COLO668 (cell line): ENCODE measurements around the gene SLC25A5.
"Not testable (repeated sequence)": the region's sequence is repeated elsewhere in the genome, so short reads cannot be mapped to it uniquely, and the experiment has no call there.

ENCODE experiments used
- DNase-seq: peaks from one replicate; lab custom pipeline; 2025; ENCODE audit not compliant: unreplicated experiment; lab: John Stamatoyannopoulos, UW

Gene SLC25A5

DNA sequence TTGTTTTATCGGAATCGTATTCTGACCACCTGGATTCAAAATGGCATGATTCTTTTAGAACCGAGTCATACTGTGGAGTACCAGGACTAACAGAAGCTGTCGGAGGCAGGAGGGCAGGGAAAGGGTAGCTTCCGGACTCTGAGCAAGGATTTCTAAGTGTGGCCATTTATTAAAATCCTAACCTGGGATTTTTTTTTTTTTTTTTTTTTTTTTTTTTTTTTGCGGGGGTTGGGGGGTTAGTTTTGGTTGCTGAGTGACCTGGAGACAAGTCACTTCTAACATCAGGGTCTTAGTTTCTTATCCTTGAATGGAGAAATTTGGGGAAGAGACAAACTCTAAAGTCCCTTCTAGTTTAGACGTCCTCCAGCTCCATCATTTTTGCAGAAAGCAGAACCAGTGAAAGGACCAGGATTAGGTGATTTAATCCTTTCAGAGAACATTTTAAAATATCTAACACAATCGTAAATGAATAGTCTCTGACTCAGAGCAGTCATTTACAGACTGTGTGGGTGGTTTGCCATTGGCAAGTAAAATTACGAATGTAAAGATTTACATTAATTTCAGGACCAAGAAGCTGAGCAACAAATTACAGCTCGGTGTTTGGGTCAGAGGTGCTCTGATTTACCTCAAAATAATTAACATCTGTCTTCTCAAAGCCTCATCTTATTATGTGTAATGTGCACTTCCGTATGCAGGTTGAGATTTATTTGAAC is 7.3 kb downstream of the SLC25A5 start:
- DNase-seq: no peak

DNA sequence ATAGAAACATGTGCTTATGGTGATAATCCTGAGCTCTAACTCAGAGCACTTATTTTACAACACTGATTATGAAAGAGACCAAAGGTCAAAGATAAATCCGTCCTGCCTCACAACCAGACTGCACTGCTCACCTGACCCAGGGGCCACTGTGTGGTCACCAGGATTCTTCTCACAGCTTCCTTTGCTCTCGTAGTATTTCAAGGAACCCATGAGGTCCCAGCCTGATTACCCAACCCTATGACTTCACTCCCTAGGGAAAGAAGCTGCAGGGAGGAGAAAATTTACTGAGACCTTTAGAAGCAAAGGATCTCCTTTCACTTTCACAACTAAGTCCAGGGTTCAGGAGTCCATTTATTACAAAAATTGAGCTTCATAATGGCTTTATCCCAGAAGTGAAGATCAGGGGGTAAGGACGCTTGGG is 9.6 kb downstream of the SLC25A5 start:
- no peak for DNase-seq

GRCh38 chrX:119478504-119478903 is 10.3 kb downstream of the SLC25A5 start:
- DNase-seq: no peak

DNA sequence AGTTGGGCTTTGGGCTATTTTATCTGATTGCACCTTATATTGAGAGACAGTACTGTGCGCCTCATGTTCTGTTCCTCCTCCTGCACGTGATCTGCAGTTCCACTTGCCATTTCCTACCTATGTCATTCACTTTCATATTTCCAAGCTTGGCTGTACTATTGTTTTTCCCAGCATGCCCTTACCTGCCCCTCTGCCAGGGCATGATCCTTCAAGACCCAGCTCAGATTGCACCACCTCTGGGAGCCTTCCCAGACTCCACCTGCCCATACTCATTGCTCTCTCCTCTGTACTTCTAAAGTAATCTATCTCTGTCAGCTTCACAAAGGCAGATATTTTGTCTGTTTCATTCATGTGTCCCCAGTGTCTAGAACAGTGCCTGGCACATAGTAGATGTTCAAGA is 11.6 kb downstream of the SLC25A5 start:
- DNase-seq: no peak

DNA sequence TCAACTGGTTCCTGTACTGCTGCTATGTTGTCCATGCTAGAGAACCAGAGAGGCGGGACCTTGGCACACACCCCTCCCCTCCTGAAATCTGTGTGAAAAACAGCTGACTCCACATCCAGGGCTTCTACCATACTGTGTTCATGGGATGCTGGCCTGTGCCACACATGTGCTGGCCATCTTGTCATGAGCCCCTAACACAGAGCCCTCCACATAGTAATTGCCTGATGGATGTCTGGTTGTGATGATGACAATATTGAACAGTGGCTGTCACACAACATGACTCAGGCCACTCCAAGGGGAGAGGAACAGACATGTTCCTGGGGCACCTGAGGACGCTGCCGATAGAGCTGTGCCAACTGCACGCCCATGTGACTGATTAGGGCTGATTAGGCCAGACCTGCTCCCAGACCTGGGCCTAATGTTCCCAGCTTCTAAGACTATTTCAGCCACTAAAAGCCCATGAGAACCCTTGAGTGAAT is 13.1 kb downstream of the SLC25A5 start:
- no peak for DNase-seq

- DNase-seq: no peak
Measured at GRCh38 chrX:119482041-119482440, 13.8 kb downstream of the SLC25A5 start.

DNA sequence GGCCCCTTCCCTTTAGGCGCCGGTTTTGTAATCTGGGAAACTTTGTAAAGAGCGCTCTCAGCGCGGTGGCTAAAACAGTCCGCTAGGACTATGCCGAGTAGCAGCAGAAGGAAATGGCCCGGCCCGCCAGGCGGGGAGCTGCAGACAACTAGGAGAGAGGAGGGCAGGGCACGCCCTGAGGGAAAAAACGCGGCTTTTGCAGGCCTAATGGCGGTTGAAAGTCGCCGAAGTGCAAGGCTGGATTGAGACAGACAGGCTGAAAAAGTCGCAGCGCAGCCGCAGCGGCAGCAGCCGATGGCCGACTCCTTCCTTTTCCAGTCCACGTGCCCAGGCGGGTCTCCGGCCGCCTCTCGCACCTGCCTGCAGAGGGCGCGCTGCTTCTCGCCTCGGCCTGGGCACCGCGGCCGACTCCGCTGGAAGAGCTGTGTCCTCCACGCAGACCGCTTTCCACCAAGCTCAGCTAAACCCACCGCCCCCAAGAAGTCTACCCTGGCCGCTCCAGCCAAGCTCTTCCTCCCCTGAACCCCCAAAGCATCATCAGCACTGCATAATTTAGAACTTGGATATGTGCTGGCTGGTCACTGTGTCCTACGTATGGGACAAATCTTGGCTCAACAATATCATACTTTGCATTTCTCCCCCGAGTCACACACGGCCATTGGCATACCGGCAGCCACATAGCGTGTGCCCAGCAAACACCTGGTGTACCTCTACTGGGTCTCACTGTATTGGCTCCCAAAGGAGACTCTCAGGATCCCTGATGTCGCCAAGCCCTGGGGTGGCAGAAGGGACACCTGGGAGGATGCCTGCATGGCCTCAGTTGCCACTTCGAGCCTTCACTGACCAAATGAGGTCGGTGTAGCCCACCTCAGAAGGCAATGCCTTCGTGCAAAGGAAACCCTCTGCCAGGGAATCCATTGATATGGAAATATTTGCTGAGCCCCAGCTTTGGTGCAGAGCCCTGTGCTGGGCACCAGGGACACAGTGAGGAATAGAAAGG is 14.5 kb downstream of the SLC25A5 start:
- DNase-seq: peak; percentile 68

DNA sequence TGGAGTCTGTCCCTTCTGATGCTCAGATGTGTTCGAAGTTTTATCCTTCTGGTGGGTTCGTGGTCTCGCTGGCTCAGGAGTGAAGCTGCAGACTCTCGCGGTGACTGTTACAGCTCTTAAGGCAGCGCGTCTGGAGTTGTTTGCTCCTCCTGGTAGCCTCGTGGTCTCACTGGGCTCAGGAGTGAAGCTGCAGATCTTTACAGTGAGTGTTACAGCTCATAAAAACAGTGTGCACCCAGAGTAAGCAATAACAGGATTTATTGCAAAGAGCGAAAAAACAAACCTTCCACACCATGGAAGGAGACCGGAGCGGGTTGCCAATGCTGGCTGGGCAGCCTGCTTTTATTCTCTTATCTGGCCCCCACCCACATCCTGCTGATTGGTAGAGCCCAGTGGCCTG is 18.5 kb downstream of the SLC25A5 start:
- no peak for DNase-seq

- not testable (repeated sequence) for DNase-seq
Measured at GRCh38 chrX:119487766-119488165, 19.5 kb downstream of the SLC25A5 start.

DNA sequence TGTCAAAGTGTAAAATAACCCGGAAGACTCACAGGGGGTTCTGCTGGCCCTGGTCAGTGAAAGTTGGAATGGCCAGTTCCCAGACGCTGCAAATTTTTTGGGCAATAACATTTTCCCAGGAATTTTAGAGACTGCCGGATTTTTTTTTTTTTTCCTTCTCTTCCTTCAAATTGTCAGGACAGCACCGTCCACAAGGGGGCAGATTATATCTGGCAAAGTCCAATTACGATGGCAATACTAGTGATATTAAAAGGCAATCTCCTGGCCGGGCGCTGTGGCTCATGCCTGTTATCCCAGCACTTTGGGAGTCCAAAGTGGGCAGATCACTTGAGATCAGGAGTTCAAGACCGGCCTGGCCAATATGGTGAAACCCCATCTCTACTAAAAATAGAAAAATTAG is 20.5 kb downstream of the SLC25A5 start:
- peak; percentile 30 for DNase-seq

GRCh38 chrX:119489212-119490074 is 21.2 kb downstream of the SLC25A5 start:
- DNase-seq: no peak

DNA sequence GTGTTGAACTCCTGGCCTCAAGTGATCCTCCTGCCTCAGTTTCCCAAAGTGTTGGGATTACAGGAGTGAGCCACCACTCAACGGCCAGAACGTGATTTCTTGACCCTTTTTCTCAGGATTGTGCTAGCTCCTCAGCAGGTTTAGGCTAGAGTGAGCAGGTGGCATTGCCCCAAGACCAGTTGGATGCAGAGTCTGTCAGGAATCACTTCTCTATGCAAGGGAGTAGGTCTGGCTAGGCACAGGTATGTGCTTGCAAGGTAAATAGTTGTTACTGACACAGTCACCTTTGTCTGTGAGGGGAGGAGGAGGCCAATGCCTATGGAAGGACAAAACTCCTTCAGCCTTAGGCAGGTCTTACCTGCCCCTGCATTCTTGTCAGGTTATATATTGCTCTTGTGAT is 24.2 kb downstream of the SLC25A5 start:
- DNase-seq: no peak

DNA sequence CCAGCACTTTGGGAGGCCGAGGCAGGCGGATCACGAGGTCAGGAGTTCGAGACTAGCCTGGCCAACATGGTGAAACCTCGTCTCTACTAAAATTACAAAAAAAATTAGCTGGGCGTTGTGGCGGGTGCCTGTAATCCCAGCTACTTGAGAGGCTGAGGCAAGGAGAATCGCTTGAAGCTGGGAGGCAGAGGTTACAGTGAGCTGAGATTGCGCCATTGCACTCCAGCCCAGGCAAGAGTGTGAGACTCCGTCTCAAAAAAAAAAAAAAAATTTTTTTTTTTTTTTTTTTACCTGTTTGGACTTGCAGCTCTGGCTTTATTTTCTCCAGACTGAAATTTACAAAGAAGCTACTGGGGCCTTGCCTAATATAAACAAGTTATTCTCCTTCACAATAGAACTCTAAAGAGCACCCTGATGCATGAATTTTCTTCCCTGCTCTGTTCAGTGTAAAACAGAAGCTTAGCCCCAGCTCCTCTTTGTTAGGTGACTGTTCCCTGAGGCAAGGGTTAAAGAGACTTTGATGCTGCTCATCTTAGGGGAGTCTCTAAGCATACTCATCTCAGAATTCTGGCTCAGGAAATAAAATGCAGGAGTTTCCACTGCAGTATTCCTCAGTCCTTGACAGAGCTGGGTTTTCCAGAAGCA is 25.7 kb downstream of the SLC25A5 start:
- DNase-seq: not testable (repeated sequence)

GRCh38 chrX:119495734-119496726 is 27.8 kb downstream of the SLC25A5 start:
- DNase-seq: no peak

DNA sequence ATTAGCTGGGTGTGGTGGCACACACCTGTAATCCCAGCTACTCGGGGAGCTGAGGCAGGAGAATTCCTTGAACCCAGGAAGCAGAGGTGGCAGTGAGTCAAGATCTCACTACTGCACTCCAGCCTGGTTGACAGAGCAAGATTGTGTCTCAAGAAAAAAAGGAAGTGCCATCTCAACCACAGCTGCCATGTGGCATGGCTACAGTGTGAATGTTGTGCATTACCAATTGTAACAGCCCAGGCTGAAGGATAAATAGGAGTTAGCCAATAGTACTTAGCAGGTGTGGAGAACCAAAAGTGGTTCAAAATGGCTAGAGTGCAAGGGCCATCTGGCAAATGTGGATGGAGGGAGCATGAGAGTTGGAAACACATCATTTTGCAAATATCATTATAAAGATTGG is 28.9 kb downstream of the SLC25A5 start:
- DNase-seq: no peak

DNA sequence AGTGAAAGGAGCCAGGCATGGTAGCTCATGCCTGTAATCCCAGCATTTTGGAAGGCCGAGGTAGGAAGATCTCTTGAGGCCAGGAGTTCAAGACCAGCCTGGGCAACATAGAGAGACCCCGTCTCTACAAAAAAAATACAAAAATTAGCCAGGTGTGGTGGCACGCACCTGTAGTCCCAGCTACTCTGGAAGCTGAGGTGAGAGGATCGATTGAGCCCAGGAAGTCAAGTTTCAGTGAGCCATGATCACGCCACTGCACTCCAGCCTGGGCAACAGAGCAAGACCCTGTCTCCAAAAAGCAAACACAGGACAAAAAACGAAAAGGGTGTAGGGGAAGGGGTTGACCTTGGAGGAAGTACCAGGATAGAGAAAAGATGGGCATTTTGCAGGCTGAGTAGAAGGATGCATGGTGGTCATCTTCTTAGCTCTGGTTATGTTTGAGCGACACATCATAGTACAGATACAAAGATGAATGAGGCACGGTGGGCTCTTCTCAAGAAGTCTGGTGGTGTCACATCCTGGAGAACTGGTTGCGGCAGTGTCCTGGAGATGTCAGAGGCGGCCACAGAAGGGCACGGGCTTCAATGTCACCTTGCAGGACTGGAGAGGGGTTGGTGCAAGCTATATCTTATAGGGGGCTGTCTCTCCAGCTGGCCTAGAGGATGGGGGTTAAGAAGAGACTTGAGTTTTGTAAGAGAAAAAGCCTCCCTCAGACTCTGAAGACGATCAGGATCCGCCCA is 32.0 kb downstream of the SLC25A5 start:
- no peak for DNase-seq

- DNase-seq: no peak
Measured at GRCh38 chrX:119501511-119502148, 33.4 kb downstream of the SLC25A5 start.
